ENCODE results near the gene NOM1. TPM values are rescaled to one million over a fixed set of nuclear protein-coding genes. Genes with fewer than 3 reads are reported as not detected.
"Not testable (repeated sequence)": the region's sequence is repeated elsewhere in the genome, so short reads cannot be mapped to it uniquely, and the experiment has no call there.

Gene NOM1
- total RNA-seq, 1 experiment from 2014 or later: 18.4 TPM

- Histone ChIP-seq H3K4me3 (ENCODE audit: low read length) (no peak overlapping the region), H3K27ac (ENCODE audit: low read length) (no peak overlapping the region), H3K9me3 (ENCODE audit: low read length) (no peaks in the 10 kb centered on the region), H3K4me2 (ENCODE audit: low read depth, low read length, poor library complexity, severe bottlenecking) (no peak overlapping the region), H3K27me3 (ENCODE audit: low read length) (0 out of 2 replicates have a peak, but pooled peaks cover 2% of the 10 kb centered on the region), H4K20me1 (ENCODE audit: insufficient read depth, low read depth, low read length) (no peaks in the 10 kb centered on the region), H3K9me2 (replicated peaks; ENCODE audit: insufficient read depth, low read length) (no peaks in the 10 kb centered on the region), H3K4me1 (ENCODE audit: low read length) (no peaks in the 10 kb centered on the region), H2AFZ (ENCODE audit: low read length) (no peak overlapping the region), H3K79me2 (ENCODE audit: low read length) (no peaks in the 10 kb centered on the region), H3K9ac (ENCODE audit: low read length) (no peak overlapping the region), H3K36me3 (ENCODE audit: insufficient read depth, low read length) (no peaks in the 10 kb centered on the region)
- no peak for DNase-seq
Measured at GRCh38 chr7:156919132-156919713, 30.3 kb upstream of the NOM1 start.

GRCh38 chr7:156920076-156920475, 29.4 kb upstream of the NOM1 start:
- no peak for DNase-seq
- no peaks in the 10 kb centered on the region for H3K9me3 ChIP-seq (ENCODE audit: low read length)
- 0 out of 2 replicates have a peak, but pooled peaks cover 2% of the 10 kb centered on the region for H3K27me3 ChIP-seq (ENCODE audit: low read length)
- H4K20me1 ChIP-seq (ENCODE audit: insufficient read depth, low read depth, low read length): no peaks in the 10 kb centered on the region
- no peaks in the 10 kb centered on the region for H3K79me2 ChIP-seq (ENCODE audit: low read length)
- no peak overlapping the region for H3K4me3 ChIP-seq (ENCODE audit: low read length)
- no peaks in the 10 kb centered on the region for H3K9me2 ChIP-seq (replicated peaks; ENCODE audit: insufficient read depth, low read length)
- H3K36me3 ChIP-seq (ENCODE audit: insufficient read depth, low read length): no peaks in the 10 kb centered on the region
- no peak overlapping the region for H2AFZ ChIP-seq (ENCODE audit: low read length)
- no peaks in the 10 kb centered on the region for H3K4me1 ChIP-seq (ENCODE audit: low read length)
- H3K4me2 ChIP-seq (ENCODE audit: low read depth, low read length, poor library complexity, severe bottlenecking): no peak overlapping the region
- H3K9ac ChIP-seq (ENCODE audit: low read length): no peak overlapping the region
- H3K27ac ChIP-seq (ENCODE audit: low read length): no peak overlapping the region

GRCh38 chr7:156920487-156921373, 28.8 kb upstream of the NOM1 start:
- not testable (repeated sequence) for H3K9me2 ChIP-seq (replicated peaks; ENCODE audit: insufficient read depth, low read length); DNase-seq; H3K27me3 ChIP-seq (ENCODE audit: low read length); H4K20me1 ChIP-seq (ENCODE audit: insufficient read depth, low read depth, low read length); H2AFZ ChIP-seq (ENCODE audit: low read length); H3K9ac ChIP-seq (ENCODE audit: low read length); H3K79me2 ChIP-seq (ENCODE audit: low read length); H3K4me1 ChIP-seq (ENCODE audit: low read length); H3K9me3 ChIP-seq (ENCODE audit: low read length); H3K36me3 ChIP-seq (ENCODE audit: insufficient read depth, low read length); H3K4me3 ChIP-seq (ENCODE audit: low read length); H3K4me2 ChIP-seq (ENCODE audit: low read depth, low read length, poor library complexity, severe bottlenecking); H3K27ac ChIP-seq (ENCODE audit: low read length)

DNA sequence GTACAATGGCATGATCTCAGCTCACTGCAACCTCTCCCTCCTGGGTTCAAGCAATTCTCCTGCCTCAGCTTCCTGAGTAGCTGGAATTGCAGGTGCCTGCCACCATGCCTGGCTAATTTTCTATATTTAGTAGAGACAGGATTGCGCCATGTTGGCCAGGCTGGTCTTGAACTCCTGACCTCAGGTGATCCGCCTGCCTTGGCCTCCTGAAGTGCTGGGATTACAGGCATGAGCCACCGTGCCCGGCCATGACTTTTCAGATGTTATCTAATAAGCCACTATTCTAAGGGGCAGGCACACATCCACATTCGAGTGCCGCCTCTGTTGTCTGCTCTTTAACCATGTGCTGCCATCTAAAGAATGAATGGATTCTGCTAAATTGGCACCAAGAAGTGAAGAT, 27.2 kb upstream of the NOM1 start:
- H4K20me1 ChIP-seq (ENCODE audit: insufficient read depth, low read depth, low read length); H3K27me3 ChIP-seq (ENCODE audit: low read length); H3K9me2 ChIP-seq (replicated peaks; ENCODE audit: insufficient read depth, low read length); H3K4me2 ChIP-seq (ENCODE audit: low read depth, low read length, poor library complexity, severe bottlenecking); H2AFZ ChIP-seq (ENCODE audit: low read length); H3K4me3 ChIP-seq (ENCODE audit: low read length); DNase-seq; H3K36me3 ChIP-seq (ENCODE audit: insufficient read depth, low read length); H3K27ac ChIP-seq (ENCODE audit: low read length); H3K4me1 ChIP-seq (ENCODE audit: low read length); H3K9me3 ChIP-seq (ENCODE audit: low read length); H3K79me2 ChIP-seq (ENCODE audit: low read length); H3K9ac ChIP-seq (ENCODE audit: low read length): not testable (repeated sequence)

- H3K4me2 ChIP-seq (ENCODE audit: low read depth, low read length, poor library complexity, severe bottlenecking); H3K27me3 ChIP-seq (ENCODE audit: low read length); H3K4me3 ChIP-seq (ENCODE audit: low read length); H4K20me1 ChIP-seq (ENCODE audit: insufficient read depth, low read depth, low read length); H3K9ac ChIP-seq (ENCODE audit: low read length); H3K9me3 ChIP-seq (ENCODE audit: low read length); H3K4me1 ChIP-seq (ENCODE audit: low read length); DNase-seq; H2AFZ ChIP-seq (ENCODE audit: low read length); H3K27ac ChIP-seq (ENCODE audit: low read length); H3K79me2 ChIP-seq (ENCODE audit: low read length); H3K36me3 ChIP-seq (ENCODE audit: insufficient read depth, low read length); H3K9me2 ChIP-seq (replicated peaks; ENCODE audit: insufficient read depth, low read length): not testable (repeated sequence)
Measured at GRCh38 chr7:156925821-156926220, 23.7 kb upstream of the NOM1 start.

DNA sequence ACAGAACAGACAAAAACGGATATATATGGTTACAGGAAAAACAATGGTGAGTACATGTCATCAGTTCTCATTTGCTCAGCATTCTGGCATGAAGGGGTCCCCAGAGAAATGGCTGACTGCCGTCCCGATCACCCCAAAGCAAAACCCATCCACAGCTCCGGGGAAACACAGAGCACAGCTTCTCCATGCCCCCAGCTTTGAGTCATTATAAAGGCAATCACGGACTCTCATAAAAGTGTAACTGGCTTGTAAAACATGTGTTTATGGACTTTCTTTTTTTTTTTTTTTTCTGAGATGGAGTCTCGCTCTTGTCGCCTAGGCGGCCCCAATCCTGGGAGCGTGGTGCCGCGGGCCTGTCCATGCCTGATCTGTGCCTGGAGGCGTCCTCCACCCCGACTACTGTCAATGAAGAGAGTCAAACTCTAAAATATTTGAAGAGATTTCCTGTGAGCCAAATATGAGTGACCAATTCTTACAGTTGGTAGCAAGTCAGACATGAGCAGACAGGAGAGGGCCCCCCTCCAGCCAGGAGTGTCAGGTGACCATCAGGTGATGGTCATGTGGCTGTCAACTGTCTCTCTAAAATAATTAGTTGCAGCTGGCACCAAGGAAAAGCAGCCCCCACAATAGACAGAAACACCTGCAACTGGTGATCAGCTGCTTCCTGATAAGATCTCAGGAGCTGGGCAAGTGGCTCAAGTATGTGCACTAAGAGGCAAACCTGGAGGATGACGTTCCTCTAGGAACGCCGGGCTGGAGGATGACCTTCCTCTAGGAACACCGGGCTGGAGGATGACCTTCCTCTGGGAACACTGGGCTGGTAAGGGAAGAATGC, 21.7 kb upstream of the NOM1 start:
- H3K4me3 ChIP-seq (ENCODE audit: low read length): no peak overlapping the region

DNA sequence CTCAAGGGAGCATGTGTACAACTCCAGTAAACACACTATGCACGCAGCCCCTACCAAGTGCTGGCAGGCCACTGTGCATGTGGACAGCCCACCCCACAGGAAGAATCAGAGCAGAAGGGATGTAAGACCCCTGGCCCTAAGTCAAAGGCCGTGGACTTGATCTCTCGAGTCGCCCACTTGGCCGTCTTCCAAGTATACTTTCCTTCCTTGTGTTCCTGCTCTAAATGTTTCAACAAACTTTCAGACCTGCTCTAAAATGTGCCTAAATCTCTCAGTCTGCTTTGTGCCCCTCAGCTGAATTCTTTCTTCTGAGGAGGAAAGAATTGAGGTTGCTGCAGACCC, 21.1 kb upstream of the NOM1 start:
- H3K27ac ChIP-seq (ENCODE audit: low read length): no peak overlapping the region
- no peak overlapping the region for H3K4me2 ChIP-seq (ENCODE audit: low read depth, low read length, poor library complexity, severe bottlenecking)
- H3K79me2 ChIP-seq (ENCODE audit: low read length): no peaks in the 10 kb centered on the region
- no peaks in the 10 kb centered on the region for H3K27me3 ChIP-seq (ENCODE audit: low read length)
- no peaks in the 10 kb centered on the region for H4K20me1 ChIP-seq (ENCODE audit: insufficient read depth, low read depth, low read length)
- no peaks in the 10 kb centered on the region for H3K36me3 ChIP-seq (ENCODE audit: insufficient read depth, low read length)
- no peaks in the 10 kb centered on the region for H3K9me2 ChIP-seq (replicated peaks; ENCODE audit: insufficient read depth, low read length)
- H3K4me3 ChIP-seq (ENCODE audit: low read length): no peak overlapping the region
- no peak overlapping the region for H2AFZ ChIP-seq (ENCODE audit: low read length)
- H3K4me1 ChIP-seq (ENCODE audit: low read length): no peaks in the 10 kb centered on the region
- DNase-seq: no peak
- H3K9ac ChIP-seq (ENCODE audit: low read length): no peak overlapping the region
- no peaks in the 10 kb centered on the region for H3K9me3 ChIP-seq (ENCODE audit: low read length)

More for the DNA sequence above, 21.7 kb upstream of the NOM1 start:
- no peak for DNase-seq
- H2AFZ ChIP-seq (ENCODE audit: low read length): no peak overlapping the region
- H3K79me2 ChIP-seq (ENCODE audit: low read length): no peaks in the 10 kb centered on the region
- H3K36me3 ChIP-seq (ENCODE audit: insufficient read depth, low read length): no peaks in the 10 kb centered on the region
- no peak overlapping the region for H3K4me2 ChIP-seq (ENCODE audit: low read depth, low read length, poor library complexity, severe bottlenecking)
- no peaks in the 10 kb centered on the region for H3K9me3 ChIP-seq (ENCODE audit: low read length)
- no peak overlapping the region for H3K9ac ChIP-seq (ENCODE audit: low read length)
- no peaks in the 10 kb centered on the region for H3K9me2 ChIP-seq (replicated peaks; ENCODE audit: insufficient read depth, low read length)
- no peaks in the 10 kb centered on the region for H3K27me3 ChIP-seq (ENCODE audit: low read length)
- H3K4me1 ChIP-seq (ENCODE audit: low read length): no peaks in the 10 kb centered on the region
- no peak overlapping the region for H3K27ac ChIP-seq (ENCODE audit: low read length)
- no peaks in the 10 kb centered on the region for H4K20me1 ChIP-seq (ENCODE audit: insufficient read depth, low read depth, low read length)
